Upper lobe of left lung (tissue), 6 donors: Measurements from ENCODE around the gene FNIP1. TPM values are rescaled to one million over a fixed set of nuclear protein-coding genes. Genes with fewer than 3 reads are reported as not detected.
A peak's percentile ranks its signal among the peaks of the same experiment; 100 is the strongest.

Experiments
- ATAC-seq, 2 donors: fragments of 200-7000 bp; cut with Tn5 transposase; one replicate each; pipeline ENCODE4 v1.9.1; 2022; ENCODE audit warnings: mild to moderate bottlenecking in 2 of 2, moderate library complexity in 2 of 2; ENCODE audit not compliant: low FRiP score in 2 of 2
- DNase-seq, 2 donors: peaks; one replicate each; pipeline ENCODE4 v3.0.0-alpha.2; 2019 to 2020
- H3K27ac ChIP-seq, 4 donors: fragments of 200-600 bp; sonication (generic); one replicate each; pipeline ENCODE4 v1.5.1; 2016 to 2019
- H3K27me3 ChIP-seq, 4 donors: fragments of 200-600 bp; sonication (generic); one replicate each; pipeline ENCODE4 v1.5.1; 2017 to 2019
- H3K36me3 ChIP-seq, 4 donors: fragments of 200-600 bp; sonication (generic); one replicate each; pipeline ENCODE4 v1.5.1; 2016 to 2019
- H3K4me1 ChIP-seq, 4 donors: fragments of 200-600 bp; sonication (generic); one replicate each; pipeline ENCODE4 v1.5.1; 2018 to 2019
- H3K4me3 ChIP-seq, 4 donors: fragments of 200-600 bp; sonication (generic); one replicate each; pipeline ENCODE4 v1.5.1; 2017 to 2019; ENCODE audit warnings: mild to moderate bottlenecking in 2 of 4, moderate library complexity in 1 of 4
- H3K9me3 ChIP-seq, 4 donors: fragments of 200-600 bp; sonication (generic); one replicate each; pipeline ENCODE4 v1.5.1; 2018 to 2019
- CTCF ChIP-seq, 6 experiments: fragments of 450-650 bp in 4 of 6; fragments of 200-600 bp in 2 of 6; sonication (generic) in 2 of 6; IDR thresholded peaks; one replicate each; pipeline ENCODE4 v1.5.1; 2016 to 2019; ENCODE audit warnings: antibody characterized with exemption in 6 of 6
- EP300 ChIP-seq, 4 donors: sonication (generic); formaldehyde crosslinking; IDR thresholded peaks; one replicate each; pipeline ENCODE4 v1.5.1; 2017; ENCODE audit warnings: antibody characterized with exemption in 4 of 4, control low read depth in 2 of 4
- POLR2A ChIP-seq, 4 donors: fragments of 450-650 bp; IDR thresholded peaks; one replicate each; pipeline ENCODE4 v1.5.1; 2016 to 2017; ENCODE audit warnings: antibody characterized with exemption in 4 of 4, mild to moderate bottlenecking in 2 of 4
- POLR2AphosphoS5 ChIP-seq, 2 donors: sonication (generic); formaldehyde crosslinking; IDR thresholded peaks; one replicate each; pipeline ENCODE4 v1.5.1; 2017; ENCODE audit warnings: antibody characterized with exemption in 2 of 2
- WGBS, 2 donors: methylation state at CpG; one replicate each; pipeline ENCODE4 v1.1.5; 2017 to 2018; 5-methylcytosine and 5-hydroxymethylcytosine counted together
- total RNA-seq, 6 donors: library from RNA; depleted of rRNA in 4 of 6; stranded (reverse); fragments of >200 nt in 4 of 6; gene quantifications; one replicate each; pipeline versions ENCODE4 v1.1.0 to v1.2.1, GENCODE V29; 2016 to 2021
- donor health status: DM: no; HTN: no; CAD: no; lungs with moderate emphysema.
- donor health status: DM: no; HTN: yes; CAD: no; lungs with severe emphysema.

FNIP1 gene
- total RNA-seq, 6 donors from 2014 or later = 34.4 to 58.7 (median 42.3) TPM

GRCh38 chr5:131615957-131616356, 180.9 kb downstream of the FNIP1 start:
- Histone ChIP-seq H3K27ac (peak overlapping the region in 2 of 4 donors; percentile 45 to 47), H3K36me3 (no peaks in the 10 kb centered on the region), H3K9me3 (no peaks in the 10 kb centered on the region), H3K4me1 (peaks cover 0 to 22% (median 4%) of the 10 kb centered on the region in 4 donors), H3K4me3 (no peak overlapping the region), H3K27me3 (no peaks in the 10 kb centered on the region)
- no peak for TF ChIP-seq POLR2AphosphoS5 (IDR thresholded peaks at IDR 0.05)
- TF ChIP-seq EP300 (IDR thresholded peaks at IDR 0.05) = no peak
- no peak for TF ChIP-seq CTCF (IDR thresholded peaks at IDR 0.05)
- TF ChIP-seq POLR2A (IDR thresholded peaks at IDR 0.05) = no peak
- ATAC-seq (no peak), DNase-seq (no peak)
- WGBS, 2 donors = 73 to 77% methylated on average over 2 of the region's 2 CpGs

- ATAC-seq = no peak
- H3K27me3 ChIP-seq = no peaks in the 10 kb centered on the region
- DNase-seq = no peak
- no peaks in the 10 kb centered on the region for H3K36me3 ChIP-seq
- H3K9me3 ChIP-seq = no peaks in the 10 kb centered on the region
- peaks cover 0 to 18% (median 3%) of the 10 kb centered on the region in 4 donors for H3K4me1 ChIP-seq
- TF ChIP-seq CTCF (IDR thresholded peaks at IDR 0.05) = no peak
- no peak for TF ChIP-seq EP300 (IDR thresholded peaks at IDR 0.05)
- TF ChIP-seq POLR2AphosphoS5 (IDR thresholded peaks at IDR 0.05) = no peak
- no peak overlapping the region for H3K27ac ChIP-seq
- no peak overlapping the region for H3K4me3 ChIP-seq
Observed at GRCh38 chr5:131613423-131613822, 183.4 kb downstream of the FNIP1 start.

DNA sequence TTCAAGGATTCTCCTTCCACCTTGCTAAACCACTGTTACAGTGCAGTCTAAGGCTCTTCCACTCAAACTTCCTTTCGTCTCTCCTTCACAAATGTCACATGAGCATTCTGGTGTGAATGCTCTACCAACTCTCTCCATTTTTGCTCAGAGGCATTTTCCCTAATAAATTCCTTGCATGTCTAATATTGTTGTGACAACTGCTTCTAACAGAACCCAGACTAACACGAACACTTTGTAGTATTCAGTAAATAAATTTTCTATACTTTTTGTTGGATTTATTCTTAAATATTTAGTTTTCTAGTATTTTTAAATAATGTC, 185.8 kb downstream of the FNIP1 start:
- 89 to 92% methylated on average over 2 of the region's 2 CpGs for WGBS, 2 donors
- ATAC-seq (no peak), DNase-seq (no peak)
- H3K27me3 ChIP-seq = no peaks in the 10 kb centered on the region
- peak overlapping the region in 1 of 4 donors; percentile 3 for H3K27ac ChIP-seq
- no peak for TF ChIP-seq CTCF (IDR thresholded peaks at IDR 0.05)
- TF ChIP-seq EP300 (IDR thresholded peaks at IDR 0.05) = no peak
- no peak for TF ChIP-seq POLR2AphosphoS5 (IDR thresholded peaks at IDR 0.05)
- no peak for TF ChIP-seq POLR2A (IDR thresholded peaks at IDR 0.05)
- H3K4me3 ChIP-seq = no peak overlapping the region
- peaks cover 3 to 26% (median 12%) of the 10 kb centered on the region in 4 donors for H3K4me1 ChIP-seq
- no peaks in the 10 kb centered on the region for H3K9me3 ChIP-seq
- no peaks in the 10 kb centered on the region for H3K36me3 ChIP-seq

DNA sequence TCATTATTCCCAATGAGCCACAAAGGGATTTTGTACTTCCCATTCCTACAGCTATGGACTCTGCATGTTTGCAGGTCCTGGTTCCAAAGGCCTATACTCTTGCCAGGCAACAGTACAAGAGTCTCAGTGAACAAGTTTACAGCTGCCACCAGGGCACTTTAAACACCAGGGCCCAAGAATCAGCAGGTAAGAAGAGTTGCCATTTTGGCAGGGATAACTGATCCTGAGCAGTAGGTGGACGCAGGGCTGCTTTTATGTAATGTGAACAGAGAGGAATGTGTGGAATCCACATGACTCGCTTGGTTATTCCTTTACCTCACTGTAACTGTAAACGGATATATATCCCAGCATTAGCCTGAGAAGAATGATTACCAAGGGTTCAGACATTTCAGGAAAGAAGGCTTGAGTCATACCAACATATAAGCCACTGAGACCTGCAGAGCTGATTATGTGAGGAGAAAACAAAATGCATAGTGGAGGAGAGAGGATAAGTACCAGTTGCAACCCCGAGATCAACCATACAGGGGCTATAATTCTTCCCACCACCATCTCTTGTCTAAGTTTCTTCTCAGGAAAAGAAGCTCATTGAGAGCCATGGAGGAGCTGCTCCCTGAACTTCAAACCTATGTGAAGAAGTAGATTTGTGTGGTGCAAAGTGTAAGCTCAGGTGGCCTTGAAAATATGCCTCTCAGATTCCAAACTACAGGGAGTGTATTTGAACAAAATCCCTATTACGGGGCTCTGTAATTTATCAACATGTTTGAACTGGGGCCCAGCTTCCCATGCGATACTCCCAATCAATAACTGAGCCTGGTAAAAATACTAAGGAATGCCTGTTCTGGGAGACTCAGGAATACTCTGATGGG, 186.4 kb downstream of the FNIP1 start:
- WGBS, 2 donors = 75 to 76% methylated on average over 6 of the region's 6 CpGs
- Histone ChIP-seq H3K4me3 (no peak overlapping the region), H3K36me3 (no peaks in the 10 kb centered on the region), H3K9me3 (no peaks in the 10 kb centered on the region), H3K4me1 (peaks cover 3 to 22% (median 12%) of the 10 kb centered on the region in 4 donors), H3K27ac (peak overlapping the region in 1 of 4 donors; percentile 3), H3K27me3 (no peaks in the 10 kb centered on the region)
- DNase-seq (no peak), ATAC-seq (no peak)
- TF ChIP-seq POLR2A (IDR thresholded peaks at IDR 0.05) (no peak), CTCF (IDR thresholded peaks at IDR 0.05) (no peak)

- H3K36me3 ChIP-seq = no peaks in the 10 kb centered on the region
- peak overlapping the region in 1 of 4 donors; percentile 3 for H3K27ac ChIP-seq
- no peaks in the 10 kb centered on the region for H3K27me3 ChIP-seq
- TF ChIP-seq POLR2AphosphoS5 (IDR thresholded peaks at IDR 0.05) (no peak), EP300 (IDR thresholded peaks at IDR 0.05) (no peak), POLR2A (IDR thresholded peaks at IDR 0.05) (no peak), CTCF (IDR thresholded peaks at IDR 0.05) (no peak)
- ATAC-seq (no peak), DNase-seq (no peak)
- no peak overlapping the region for H3K4me3 ChIP-seq
- 85 to 88% methylated on average over 1 of the region's 1 CpG for WGBS, 2 donors
- H3K4me1 ChIP-seq = peaks cover 3 to 22% (median 12%) of the 10 kb centered on the region in 4 donors
- no peaks in the 10 kb centered on the region for H3K9me3 ChIP-seq
Observed at GRCh38 chr5:131609774-131610173, 187.0 kb downstream of the FNIP1 start.
